Activated CD4-positive, alpha-beta memory T cell treated with anti-CD3 and anti-CD28 coated beads, Interleukin-2, amount 10 ng/mL, durations not matched to agents 7 days and 5 days (primary cell): ENCODE data around the gene CHRM2. TPM values are rescaled to one million over a fixed set of nuclear protein-coding genes. Genes with fewer than 3 reads are reported as not detected.
"Not testable (repeated sequence)": the region's sequence is repeated elsewhere in the genome, so short reads cannot be mapped to it uniquely, and the experiment has no call there.

Experiments
- CTCF ChIA-PET: fragments of 350-600 bp; sonication (Branson Sonifier 250); formaldehyde crosslinking; loops from one replicate; lab custom pipeline; 2021; ENCODE audit warnings: antibody characterized with exemption, inconsistent platforms; lab: Charles Lee
- POLR2A ChIA-PET: fragments of 350-600 bp; sonication (Branson Sonifier 250); formaldehyde crosslinking; loops from one replicate; lab custom pipeline; 2021; ENCODE audit warnings: antibody characterized with exemption; lab: Charles Lee
- DNase-seq: peaks from one replicate; pipeline ENCODE4 v3.0.0-alpha.2; 2020
- H3K27ac Mint-ChIP-seq: one replicate; pipeline ENCODE4 v1.8.0; 2021; ENCODE audit warnings: mild to moderate bottlenecking, mixed read lengths
- H3K27me3 Mint-ChIP-seq: one replicate; pipeline ENCODE4 v1.8.0; 2021; ENCODE audit warnings: mixed read lengths
- H3K36me3 Mint-ChIP-seq: one replicate; pipeline ENCODE4 v1.8.0; 2021; ENCODE audit warnings: low read depth, mixed read lengths
- H3K4me1 Mint-ChIP-seq: one replicate; pipeline ENCODE4 v1.8.0; 2021; ENCODE audit warnings: mixed read lengths
- H3K4me3 Mint-ChIP-seq: one replicate; pipeline ENCODE4 v1.8.0; 2021; ENCODE audit warnings: mild to moderate bottlenecking, mixed read lengths
- H3K9me3 Mint-ChIP-seq: one replicate; pipeline ENCODE4 v1.8.0; 2021; ENCODE audit warnings: mixed read lengths
- total RNA-seq, 2 experiments: library from RNA; stranded (reverse); gene quantifications; one replicate each; pipeline ENCODE4 v1.2.3, GENCODE V29; 2021

Gene CHRM2
- not detected for total RNA-seq

- Mint-ChIP-seq H3K4me1 (no peaks in the 10 kb centered on the region), H3K27me3 (peaks cover 26% of the 10 kb centered on the region), H3K36me3 (no peaks in the 10 kb centered on the region), H3K4me3 (no peak within 1 kb of the TSS), H3K27ac (no peak within 1 kb of the TSS), H3K9me3 (no peaks in the 10 kb centered on the region)
- no peak for DNase-seq
- POLR2A ChIA-PET: no interaction called here
- CTCF ChIA-PET: no interaction called here
Measured at GRCh38 chr7:136868496-136869000, at the start of gene CHRM2. Gene CHRM2 (plus strand): TSS chr7:136868652. CDS start chr7:137014866, 146,214 bp downstream.

- H3K9me3 Mint-ChIP-seq, CTCF ChIA-PET, H3K27me3 Mint-ChIP-seq: not testable (repeated sequence)
Measured at GRCh38 chr7:136831398-136831797, 37.1 kb upstream of the CHRM2 start.

GRCh38 chr7:136845899-136846465, 22.5 kb upstream of the CHRM2 start:
- H3K27ac Mint-ChIP-seq: no peak overlapping the region
- DNase-seq: no peak
- no peak overlapping the region for H3K4me3 Mint-ChIP-seq
- H3K9me3 Mint-ChIP-seq: peaks cover 2% of the 10 kb centered on the region
- H3K4me1 Mint-ChIP-seq: no peaks in the 10 kb centered on the region
- POLR2A ChIA-PET: no interaction called here
- CTCF ChIA-PET: no interaction called here
- no peaks in the 10 kb centered on the region for H3K27me3 Mint-ChIP-seq
- no peaks in the 10 kb centered on the region for H3K36me3 Mint-ChIP-seq

More at GRCh38 chr7:136831398-136831797, 37.1 kb upstream of the CHRM2 start:
- H3K36me3 Mint-ChIP-seq, POLR2A ChIA-PET, DNase-seq, H3K4me3 Mint-ChIP-seq, H3K4me1 Mint-ChIP-seq, H3K27ac Mint-ChIP-seq: not testable (repeated sequence)

GRCh38 chr7:136847858-136848257, 20.6 kb upstream of the CHRM2 start:
- no peaks in the 10 kb centered on the region for H3K27me3 Mint-ChIP-seq
- H3K27ac Mint-ChIP-seq: no peak overlapping the region
- DNase-seq: no peak
- H3K4me1 Mint-ChIP-seq: no peaks in the 10 kb centered on the region
- no peak overlapping the region for H3K4me3 Mint-ChIP-seq
- H3K36me3 Mint-ChIP-seq: no peaks in the 10 kb centered on the region
- POLR2A ChIA-PET: no interaction called here
- H3K9me3 Mint-ChIP-seq: peaks cover 7% of the 10 kb centered on the region
- CTCF ChIA-PET: no interaction called here

GRCh38 chr7:136853654-136854053, 14.8 kb upstream of the CHRM2 start:
- H3K27ac Mint-ChIP-seq: no peak overlapping the region
- POLR2A ChIA-PET: no interaction called here
- DNase-seq: no peak
- H3K36me3 Mint-ChIP-seq: no peaks in the 10 kb centered on the region
- H3K27me3 Mint-ChIP-seq: no peaks in the 10 kb centered on the region
- no peak overlapping the region for H3K4me3 Mint-ChIP-seq
- CTCF ChIA-PET: no interaction called here
- no peaks in the 10 kb centered on the region for H3K4me1 Mint-ChIP-seq
- peaks cover 10% of the 10 kb centered on the region for H3K9me3 Mint-ChIP-seq

GRCh38 chr7:136857573-136857972, 10.9 kb upstream of the CHRM2 start:
- no peak overlapping the region for H3K4me3 Mint-ChIP-seq
- peaks cover 6% of the 10 kb centered on the region for H3K9me3 Mint-ChIP-seq
- DNase-seq: no peak
- CTCF ChIA-PET: no interaction called here
- no peaks in the 10 kb centered on the region for H3K27me3 Mint-ChIP-seq
- H3K27ac Mint-ChIP-seq: no peak overlapping the region
- POLR2A ChIA-PET: no interaction called here
- no peaks in the 10 kb centered on the region for H3K36me3 Mint-ChIP-seq
- no peaks in the 10 kb centered on the region for H3K4me1 Mint-ChIP-seq

GRCh38 chr7:136859803-136860202, 8.6 kb upstream of the CHRM2 start:
- H3K9me3 Mint-ChIP-seq: peaks cover under 1% of the 10 kb centered on the region
- H3K36me3 Mint-ChIP-seq: no peaks in the 10 kb centered on the region
- no peak for DNase-seq
- no peak overlapping the region for H3K4me3 Mint-ChIP-seq
- H3K27ac Mint-ChIP-seq: no peak overlapping the region
- ChIA-PET CTCF (no interaction called here), POLR2A (no interaction called here)
- no peaks in the 10 kb centered on the region for H3K27me3 Mint-ChIP-seq
- H3K4me1 Mint-ChIP-seq: no peaks in the 10 kb centered on the region

GRCh38 chr7:136865236-136865635, 3.2 kb upstream of the CHRM2 start:
- POLR2A ChIA-PET: no interaction called here
- Mint-ChIP-seq H3K36me3 (no peaks in the 10 kb centered on the region), H3K27me3 (peaks cover 10% of the 10 kb centered on the region), H3K9me3 (no peaks in the 10 kb centered on the region), H3K27ac (no peak overlapping the region), H3K4me1 (no peaks in the 10 kb centered on the region), H3K4me3 (no peak overlapping the region)
- CTCF ChIA-PET: interaction anchor here (1.0 to 1.5 kb wide), 2 partner anchors 9 to 12 kb away, joined by 3 read pairs; no protein-coding TSS in a partner anchor
- no peak for DNase-seq

GRCh38 chr7:136865777-136866176, 2.7 kb upstream of the CHRM2 start:
- no peaks in the 10 kb centered on the region for H3K4me1 Mint-ChIP-seq
- no peak for DNase-seq
- H3K4me3 Mint-ChIP-seq: no peak overlapping the region
- H3K27ac Mint-ChIP-seq: no peak overlapping the region
- peaks cover 16% of the 10 kb centered on the region for H3K27me3 Mint-ChIP-seq
- no peaks in the 10 kb centered on the region for H3K36me3 Mint-ChIP-seq
- CTCF ChIA-PET: no interaction called here
- POLR2A ChIA-PET: no interaction called here
- no peaks in the 10 kb centered on the region for H3K9me3 Mint-ChIP-seq

- DNase-seq: no peak
- POLR2A ChIA-PET: no interaction called here
- CTCF ChIA-PET: no interaction called here
- Mint-ChIP-seq H3K4me1 (no peaks in the 10 kb centered on the region), H3K9me3 (no peaks in the 10 kb centered on the region), H3K27ac (no peak overlapping the region), H3K4me3 (no peak overlapping the region), H3K36me3 (no peaks in the 10 kb centered on the region), H3K27me3 (peaks cover 26% of the 10 kb centered on the region)
Measured at GRCh38 chr7:136869001-136869961, 829 bp downstream of the CHRM2 start.

GRCh38 chr7:136869991-136870865, 1.8 kb downstream of the CHRM2 start:
- Mint-ChIP-seq H3K27ac (no peak overlapping the region), H3K4me1 (no peaks in the 10 kb centered on the region), H3K9me3 (no peaks in the 10 kb centered on the region), H3K4me3 (no peak overlapping the region), H3K36me3 (no peaks in the 10 kb centered on the region), H3K27me3 (peaks cover 26% of the 10 kb centered on the region)
- DNase-seq: no peak
- POLR2A ChIA-PET: no interaction called here
- CTCF ChIA-PET: no interaction called here

- ChIA-PET CTCF (no interaction called here), POLR2A (no interaction called here)
- H3K4me1 Mint-ChIP-seq: no peaks in the 10 kb centered on the region
- no peak overlapping the region for H3K4me3 Mint-ChIP-seq
- no peaks in the 10 kb centered on the region for H3K9me3 Mint-ChIP-seq
- peaks cover 26% of the 10 kb centered on the region for H3K27me3 Mint-ChIP-seq
- no peaks in the 10 kb centered on the region for H3K36me3 Mint-ChIP-seq
- no peak overlapping the region for H3K27ac Mint-ChIP-seq
- no peak for DNase-seq
Measured at GRCh38 chr7:136870866-136871487, 2.5 kb downstream of the CHRM2 start.
